Mucosa of stomach (tissue), 1 donor: ENCODE data around the gene MASP2.
"Not testable (repeated sequence)": the region's sequence is repeated elsewhere in the genome, so short reads cannot be mapped to it uniquely, and the experiment has no call there.

Experiments
- H3K27me3 ChIP-seq: one replicate; pipeline ENCODE4 v1.7.0; 2013; ENCODE audit warnings: mild to moderate bottlenecking, low read length; ENCODE audit not compliant: control insufficient read depth, insufficient read depth
- H3K36me3 ChIP-seq: one replicate; pipeline ENCODE4 v1.7.0; 2013; ENCODE audit warnings: low read length; ENCODE audit not compliant: control insufficient read depth, insufficient read depth
- H3K4me1 ChIP-seq: one replicate; pipeline ENCODE4 v1.7.0; 2013; ENCODE audit warnings: mild to moderate bottlenecking, low read length; ENCODE audit not compliant: control insufficient read depth, insufficient read depth
- H3K4me3 ChIP-seq: one replicate; pipeline ENCODE4 v1.7.0; 2013; ENCODE audit warnings: low read length
- H3K9ac ChIP-seq: one replicate; pipeline ENCODE4 v1.7.0; 2013; ENCODE audit warnings: mild to moderate bottlenecking, low read length, moderate library complexity
- H3K9me3 ChIP-seq: one replicate; pipeline ENCODE4 v1.7.0; 2013; ENCODE audit warnings: mild to moderate bottlenecking, low read length, moderate library complexity; ENCODE audit not compliant: control insufficient read depth
- donor health status: Pancreatic carcinoma.

Gene MASP2

DNA sequence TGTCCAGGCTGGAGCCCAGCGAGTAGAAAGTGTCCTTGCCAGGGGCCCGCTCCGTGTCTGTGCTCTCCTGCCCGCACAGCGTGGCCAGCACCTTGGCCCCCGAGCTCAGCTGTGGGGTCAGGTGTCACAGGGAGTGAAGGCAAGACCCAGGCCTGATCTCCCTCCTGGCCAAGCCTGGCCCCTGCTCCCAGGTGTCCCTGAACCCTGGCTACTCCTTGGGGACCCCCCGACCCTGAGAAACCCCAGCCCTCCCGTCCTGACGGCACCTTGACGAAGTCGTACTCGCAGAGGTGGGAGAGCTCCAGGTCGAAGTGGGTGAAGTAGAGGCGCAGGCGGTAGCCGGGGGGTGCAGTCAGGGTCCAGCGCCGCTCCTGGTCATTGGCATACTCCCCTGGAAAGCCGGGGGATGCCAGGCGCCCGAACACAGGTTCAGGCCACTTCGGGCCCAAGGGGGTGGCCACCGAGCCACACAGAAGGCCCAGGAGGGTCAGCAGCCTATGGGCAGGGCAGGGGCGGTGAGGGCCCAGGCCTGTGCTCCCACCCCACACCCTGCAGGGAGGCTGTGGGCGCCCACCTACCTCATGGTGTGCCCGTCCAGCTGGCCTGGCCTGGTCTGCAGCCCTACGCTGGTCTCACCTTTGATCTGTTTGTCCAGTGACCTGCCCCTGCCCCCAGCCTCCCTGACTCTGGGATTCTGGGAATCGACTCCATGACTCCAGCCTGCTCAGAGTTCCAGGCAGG, at the start of gene MASP2:
TSS of gene MASP2 (minus strand) at position 615 of the 741 bp plus-strand sequence. CDS start at position 583, 32 bp downstream.
- no peaks in the 10 kb centered on the region for H3K9me3 ChIP-seq
- no peak within 1 kb of the TSS for H3K9ac ChIP-seq
- H3K4me1 ChIP-seq = no peaks in the 10 kb centered on the region
- H3K27me3 ChIP-seq = no peaks in the 10 kb centered on the region
- no peaks in the 10 kb centered on the region for H3K36me3 ChIP-seq
- H3K4me3 ChIP-seq = no peak within 1 kb of the TSS

DNA sequence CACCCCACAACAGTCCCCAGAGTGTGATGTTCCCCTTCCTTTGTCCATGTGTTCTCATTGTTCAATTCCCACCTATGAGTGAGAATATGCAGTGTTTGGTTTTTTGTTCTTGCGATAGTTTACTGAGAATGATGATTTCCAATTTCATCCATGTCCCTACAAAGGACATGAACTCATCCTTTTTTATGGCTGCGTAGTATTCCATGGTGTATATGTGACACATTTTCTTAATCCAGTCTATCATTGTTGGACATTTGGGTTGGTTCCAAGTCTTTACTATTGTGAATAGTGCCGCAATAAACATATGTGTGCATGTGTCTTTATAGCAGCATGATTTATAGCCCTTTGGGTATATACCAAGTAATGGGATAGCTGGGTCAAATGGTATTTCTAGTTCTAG, 36.7 kb upstream of the MASP2 start:
- not testable (repeated sequence) for H3K36me3 ChIP-seq, H3K27me3 ChIP-seq, H3K9ac ChIP-seq, H3K9me3 ChIP-seq, H3K4me1 ChIP-seq, H3K4me3 ChIP-seq

DNA sequence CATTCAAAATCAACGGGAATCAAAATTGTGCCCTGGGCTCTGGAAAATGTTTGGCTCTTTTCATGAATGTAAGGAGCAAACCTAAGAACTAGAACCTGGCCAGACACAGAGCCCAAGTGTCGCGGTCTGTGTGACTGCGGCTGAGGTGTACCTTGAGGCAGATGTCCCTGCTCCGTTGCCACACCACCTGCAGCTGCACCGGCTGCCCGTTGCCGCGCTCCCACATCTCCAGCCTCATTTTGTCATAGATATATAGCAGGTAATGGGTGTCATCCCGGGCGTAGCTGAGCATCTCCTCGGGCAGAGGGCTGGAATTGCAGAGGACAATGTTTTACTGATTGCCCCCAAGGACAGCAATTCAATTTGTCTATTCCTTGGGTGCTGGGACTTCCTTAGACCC, 33.9 kb upstream of the MASP2 start:
- H3K9ac ChIP-seq = no peak overlapping the region
- no peaks in the 10 kb centered on the region for H3K27me3 ChIP-seq
- H3K4me1 ChIP-seq = no peaks in the 10 kb centered on the region
- no peak overlapping the region for H3K4me3 ChIP-seq
- H3K36me3 ChIP-seq = peaks cover 10% of the 10 kb centered on the region
- H3K9me3 ChIP-seq = no peaks in the 10 kb centered on the region

DNA sequence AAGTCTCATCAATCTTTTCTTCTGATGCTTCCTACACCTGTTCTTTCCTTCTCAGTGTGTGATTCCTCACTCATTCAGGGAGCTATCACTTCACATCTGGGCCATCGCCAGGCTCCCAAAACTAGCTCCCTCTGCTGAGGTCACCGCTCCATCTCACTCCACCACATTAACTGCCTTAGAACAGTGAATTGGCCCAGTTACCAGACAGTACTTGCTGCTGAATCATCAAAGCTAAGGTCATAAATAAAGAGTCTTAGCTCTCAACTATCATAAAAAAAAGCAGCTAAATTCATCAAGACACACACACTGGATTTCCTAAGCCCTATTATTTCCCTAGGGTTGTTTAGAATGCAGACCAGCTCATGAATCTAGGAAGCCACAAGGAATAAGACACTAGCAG, 31.6 kb upstream of the MASP2 start:
- Histone ChIP-seq H3K27me3 (no peaks in the 10 kb centered on the region), H3K4me1 (no peaks in the 10 kb centered on the region), H3K9ac (no peak overlapping the region), H3K36me3 (peaks cover 10% of the 10 kb centered on the region), H3K9me3 (no peaks in the 10 kb centered on the region), H3K4me3 (no peak overlapping the region)

DNA sequence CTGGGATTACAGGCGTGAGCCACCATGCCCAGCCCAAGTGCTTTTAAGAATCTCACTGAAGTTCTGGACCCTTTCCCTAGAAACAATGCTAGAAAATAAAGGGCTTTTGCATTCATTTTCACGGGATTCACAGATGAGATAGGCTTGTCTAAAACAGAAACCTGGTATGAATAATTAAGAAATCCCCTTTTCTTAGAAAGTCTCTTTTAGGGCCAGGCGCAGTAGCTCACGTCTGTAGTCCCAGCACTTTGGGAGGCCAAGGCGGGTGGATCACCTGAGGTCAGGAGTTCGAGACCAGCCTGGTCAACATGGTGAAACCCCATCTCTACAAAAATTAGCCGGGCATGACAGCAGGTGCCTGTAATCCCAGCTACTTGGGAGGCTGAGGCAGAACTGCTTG, 26.4 kb upstream of the MASP2 start:
- H3K9ac ChIP-seq, H3K4me1 ChIP-seq, H3K4me3 ChIP-seq, H3K27me3 ChIP-seq, H3K9me3 ChIP-seq: not testable (repeated sequence)
- H3K36me3 ChIP-seq = peaks cover 18% of the 10 kb centered on the region

DNA sequence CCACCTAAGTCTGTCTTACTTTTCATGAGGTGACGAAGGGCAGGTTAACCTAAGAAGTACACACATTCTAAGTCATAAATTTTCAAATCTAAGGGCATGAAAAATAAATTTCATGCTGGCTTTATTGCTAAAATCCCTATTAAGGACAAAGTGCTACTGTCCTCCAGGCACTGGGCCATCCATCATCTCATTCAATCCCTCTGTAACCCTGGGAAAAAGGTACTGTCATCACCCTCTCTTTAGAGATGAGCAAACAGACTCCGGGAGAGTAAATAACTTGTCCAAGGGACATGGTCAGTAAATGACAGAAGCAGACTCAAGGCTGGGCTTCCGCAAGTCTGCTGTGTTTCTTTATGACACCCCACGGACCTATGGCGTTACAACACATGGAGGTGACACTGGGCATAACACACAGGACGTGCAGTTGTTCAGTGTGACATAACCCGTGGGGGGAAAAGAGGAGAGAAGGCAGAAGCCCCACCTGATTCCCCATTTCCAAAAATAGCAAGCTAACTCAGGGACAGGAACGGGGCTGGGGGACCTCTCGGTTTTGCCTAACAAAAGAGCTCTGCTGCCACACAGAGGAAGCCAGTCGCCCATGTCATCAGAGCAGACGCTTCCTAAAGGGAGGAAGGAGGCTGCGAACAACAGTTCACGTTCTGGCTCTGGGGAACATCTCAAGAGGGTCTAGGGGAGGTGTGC, 25.3 kb upstream of the MASP2 start:
- no peak overlapping the region for H3K4me3 ChIP-seq
- no peaks in the 10 kb centered on the region for H3K27me3 ChIP-seq
- peaks cover 25% of the 10 kb centered on the region for H3K36me3 ChIP-seq
- H3K9me3 ChIP-seq = no peaks in the 10 kb centered on the region
- H3K4me1 ChIP-seq = no peaks in the 10 kb centered on the region
- H3K9ac ChIP-seq = no peak overlapping the region

DNA sequence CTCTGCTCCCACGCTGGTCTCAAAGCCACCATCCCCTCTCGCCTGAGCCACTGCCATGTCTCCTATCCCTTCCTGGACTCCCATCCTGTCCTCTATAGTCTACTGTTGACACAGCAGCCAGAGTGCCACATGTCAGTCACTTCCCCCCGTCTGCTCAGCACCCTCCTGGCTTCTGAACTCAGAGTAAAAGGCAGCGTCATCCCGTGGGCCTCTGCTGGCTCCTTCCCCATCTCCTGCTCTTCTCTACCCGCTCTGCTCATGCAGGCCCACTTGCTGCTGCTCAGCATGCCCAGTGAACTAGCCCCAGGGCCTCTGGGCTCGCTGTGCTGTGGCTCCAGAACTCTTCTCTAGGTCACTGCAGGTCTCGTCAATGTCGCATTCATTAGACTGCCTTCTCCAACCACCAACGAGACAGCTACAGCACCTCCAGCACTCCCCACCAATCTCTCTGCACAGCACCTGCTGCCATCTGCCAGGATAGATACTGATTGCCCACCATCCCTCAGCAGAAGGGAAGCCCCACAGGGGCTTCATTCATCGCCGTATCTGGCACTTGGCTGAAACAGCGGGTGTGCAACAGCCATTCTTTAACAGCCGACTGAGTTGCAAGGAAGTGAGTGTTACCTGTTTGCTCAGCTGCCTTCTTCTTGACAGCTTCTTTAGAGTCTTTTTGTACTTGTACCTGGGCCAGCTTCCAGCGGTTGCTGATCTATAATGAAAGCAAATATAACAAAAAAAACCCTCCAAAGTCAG, 24.6 kb upstream of the MASP2 start:
- H3K4me3 ChIP-seq = no peak overlapping the region
- no peak overlapping the region for H3K9ac ChIP-seq
- peaks cover 24% of the 10 kb centered on the region for H3K36me3 ChIP-seq
- H3K27me3 ChIP-seq = no peaks in the 10 kb centered on the region
- H3K9me3 ChIP-seq = no peaks in the 10 kb centered on the region
- no peaks in the 10 kb centered on the region for H3K4me1 ChIP-seq

DNA sequence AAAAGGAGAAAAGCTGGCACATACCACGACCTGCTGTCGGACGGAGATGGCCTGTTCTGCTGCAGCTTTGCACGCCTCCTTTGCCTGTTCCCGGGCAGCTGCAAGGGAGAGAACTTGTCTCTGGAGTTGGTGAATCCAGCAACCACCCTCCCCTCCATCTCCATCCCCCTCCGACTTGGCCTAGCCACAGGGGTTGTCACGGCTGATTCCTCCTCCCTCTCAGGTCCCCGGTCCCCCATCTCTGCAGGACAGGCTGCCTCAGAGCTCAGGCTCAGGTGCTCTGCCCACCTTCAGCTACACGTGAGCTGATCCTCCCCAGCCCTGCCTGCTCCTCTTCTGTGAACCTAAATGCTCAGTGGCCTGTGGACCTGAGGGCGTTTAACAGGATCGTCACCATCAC, 23.8 kb upstream of the MASP2 start:
- Histone ChIP-seq H3K36me3 (peaks cover 19% of the 10 kb centered on the region), H3K4me3 (no peak overlapping the region), H3K9me3 (no peaks in the 10 kb centered on the region), H3K27me3 (no peaks in the 10 kb centered on the region), H3K9ac (no peak overlapping the region), H3K4me1 (no peaks in the 10 kb centered on the region)

DNA sequence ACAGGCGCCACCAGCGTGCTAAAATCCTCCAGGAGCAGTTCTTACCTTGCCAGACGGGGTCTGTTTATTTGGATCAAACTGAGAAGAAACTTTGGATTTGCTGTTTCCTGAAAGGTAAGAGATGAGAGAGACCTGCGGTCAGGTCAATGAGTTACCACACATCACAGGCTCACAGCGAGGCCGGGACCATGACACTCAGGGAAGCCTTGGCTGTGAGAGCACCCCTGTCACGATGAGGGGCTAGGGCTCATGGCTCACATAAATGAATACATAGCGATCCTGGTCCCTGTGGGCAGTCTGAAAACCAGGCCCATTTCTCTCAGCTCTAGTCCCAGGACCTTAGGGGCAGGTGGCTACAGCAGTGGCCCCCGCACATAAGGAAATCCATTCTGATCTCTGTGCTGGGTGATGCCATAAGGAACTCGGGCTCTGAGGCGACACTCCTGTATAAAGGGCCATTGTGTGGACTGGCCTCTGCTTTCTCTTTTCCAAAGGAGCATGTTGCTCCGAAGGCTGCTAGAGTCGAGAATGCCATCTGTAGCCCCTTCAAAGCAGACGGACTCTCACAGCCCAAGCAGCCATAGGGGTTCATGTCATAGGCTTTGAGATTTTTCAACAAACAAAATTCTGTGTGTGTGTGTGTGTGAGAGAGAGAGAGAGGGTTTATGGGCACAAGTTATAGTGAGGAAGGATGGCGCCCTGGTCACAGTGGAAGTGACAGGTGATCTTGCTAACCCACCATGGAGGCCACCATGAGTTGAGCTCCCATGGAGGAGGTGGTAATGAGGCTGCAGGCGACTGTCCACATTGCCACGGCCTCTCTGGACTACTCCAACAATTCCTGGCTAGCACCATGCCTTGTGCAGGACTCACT, 21.8 kb upstream of the MASP2 start:
- Histone ChIP-seq H3K36me3 (peaks cover 19% of the 10 kb centered on the region), H3K9me3 (no peaks in the 10 kb centered on the region), H3K4me3 (no peak overlapping the region), H3K4me1 (no peaks in the 10 kb centered on the region), H3K9ac (no peak overlapping the region), H3K27me3 (no peaks in the 10 kb centered on the region)

DNA sequence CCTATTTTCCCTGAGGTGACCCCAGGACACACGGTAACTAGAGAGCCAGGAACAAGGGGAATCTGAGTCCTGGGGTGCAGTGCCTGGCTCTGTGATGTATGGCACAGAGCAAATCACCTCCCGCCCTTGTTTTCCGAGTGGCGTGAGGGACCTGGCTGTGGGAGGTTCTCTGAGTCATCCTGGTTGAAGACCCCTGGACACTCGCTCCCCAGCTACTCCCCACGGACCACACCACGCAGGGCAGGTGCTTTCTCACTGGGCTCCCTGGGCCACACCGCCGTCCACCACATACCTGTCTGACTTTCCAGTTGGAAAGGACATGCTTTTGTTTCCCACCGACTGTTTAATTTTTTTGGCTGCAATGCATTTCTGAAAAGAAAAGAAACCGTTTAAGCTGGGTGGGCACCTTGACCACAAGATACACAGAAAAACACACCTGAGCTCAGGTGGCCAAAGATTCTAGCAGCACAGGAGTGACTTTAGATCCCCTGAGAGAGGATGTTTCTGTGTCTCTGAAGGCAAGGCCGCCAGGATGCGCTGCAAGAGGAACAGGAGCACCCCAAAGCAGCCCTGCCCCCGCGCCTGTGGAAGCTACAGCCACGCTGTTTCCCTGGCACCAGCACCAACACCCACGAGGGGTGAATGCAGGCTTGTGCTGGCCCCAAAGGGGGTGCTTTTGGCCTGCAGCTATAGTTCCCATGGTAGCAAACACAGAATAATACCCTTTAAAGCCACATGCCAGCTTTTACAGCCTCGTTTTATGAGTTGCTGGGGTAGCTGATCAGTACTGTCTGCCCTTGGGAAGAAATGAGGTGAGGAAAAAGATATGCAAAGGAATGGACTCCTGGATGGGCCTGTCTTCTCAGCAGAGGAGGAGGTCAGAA, 20.9 kb upstream of the MASP2 start:
- no peak overlapping the region for H3K4me3 ChIP-seq
- H3K4me1 ChIP-seq = no peaks in the 10 kb centered on the region
- no peak overlapping the region for H3K9ac ChIP-seq
- H3K9me3 ChIP-seq = no peaks in the 10 kb centered on the region
- no peaks in the 10 kb centered on the region for H3K27me3 ChIP-seq
- H3K36me3 ChIP-seq = peaks cover 19% of the 10 kb centered on the region

DNA sequence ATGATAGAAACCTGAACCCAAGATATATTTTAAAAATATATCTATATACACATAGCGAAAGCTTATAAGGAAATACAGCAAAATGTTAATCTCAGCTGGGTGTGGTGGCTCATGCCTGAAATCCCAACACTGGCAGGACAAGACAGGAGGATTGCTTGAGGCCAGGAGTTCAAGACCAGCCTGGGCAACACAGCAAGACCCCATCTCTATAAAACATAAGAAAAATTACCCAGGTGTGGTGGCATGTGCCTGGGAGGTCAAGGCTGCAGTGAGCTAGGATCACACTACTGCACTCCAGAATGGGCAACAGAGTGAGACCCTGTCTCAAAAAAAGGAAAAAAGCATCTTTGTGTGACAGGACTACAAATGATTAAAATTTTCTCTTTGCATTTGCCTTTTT, 18.8 kb upstream of the MASP2 start:
- peaks cover 7% of the 10 kb centered on the region for H3K4me1 ChIP-seq
- H3K9ac ChIP-seq = no peak overlapping the region
- peaks cover 19% of the 10 kb centered on the region for H3K36me3 ChIP-seq

More for the DNA sequence above, 18.8 kb upstream of the MASP2 start:
- no peaks in the 10 kb centered on the region for H3K27me3 ChIP-seq
- H3K9me3 ChIP-seq = no peaks in the 10 kb centered on the region
- no peak overlapping the region for H3K4me3 ChIP-seq
